H1 (cell line): ENCODE data around the gene NOS3. TPM values are rescaled to one million over a fixed set of nuclear protein-coding genes. Genes with fewer than 3 reads are reported as not detected.

Source experiments
- BACH1 ChIP-seq: IDR thresholded peaks from 2 replicates; pipeline ENCODE4 v1.6.1; 2012; ENCODE audit warnings: low read length, improper control_type of control experiment
- BRCA1 ChIP-seq: IDR thresholded peaks from 2 replicates; pipeline ENCODE4 v1.6.1; 2012; ENCODE audit warnings: low read depth, low read length, improper control_type of control experiment
- CTCF ChIP-seq, 3 experiments: IDR thresholded peaks; 1 replicate in 2 of 3; 2 replicates in 1 of 3; pipeline versions ENCODE4 v1.5.1 to v1.6.1; 2011; ENCODE audit warnings: low read length in 3 of 3, mild to moderate bottlenecking in 3 of 3, inconsistent platforms in 2 of 3, low read depth in 1 of 3, moderate library complexity in 1 of 3; ENCODE audit not compliant: insufficient read depth in 1 of 3; ENCODE audit errors: control extremely low read depth in 1 of 3
- RFX5 ChIP-seq: IDR thresholded peaks from 2 replicates; pipeline ENCODE4 v1.6.1; 2011; ENCODE audit warnings: low read depth, low read length, improper control_type of control experiment, borderline replicate concordance
- RNF2 ChIP-seq: fragments of 200-900, 300-1000 bp; sonication (generic); IDR thresholded peaks from 2 replicates; pipeline ENCODE4 v1.7.1; 2016; ENCODE audit warnings: borderline replicate concordance, low read depth, mild to moderate bottlenecking, antibody characterized with exemption, low read length; ENCODE audit not compliant: poor library complexity, severe bottlenecking; ENCODE audit errors: missing control alignments
- SP2 ChIP-seq: IDR thresholded peaks from 2 replicates; pipeline ENCODE4 v1.6.1; 2012; ENCODE audit warnings: mild to moderate bottlenecking, low read length, inconsistent platforms
- polyA plus RNA-seq, 7 experiments: library from polyadenylated mRNA; depleted of rRNA in 3 of 7; stranded (reverse) in 5 of 7; unstranded in 2 of 7; fragments of >200 nt in 5 of 7; fragments of 200-250 nt in 2 of 7; gene quantifications; 1 replicate in 5 of 7; 2 replicates in 1 of 7; 4 replicates in 1 of 7; pipeline versions ENCODE4 v1.2.1 to v1.2.3, GENCODE V29; 2011 to 2013; ENCODE audit warnings: missing spikeins in 2 of 7, mixed read lengths in 2 of 7
- total RNA-seq: library from RNA; stranded (reverse); fragmentation: NEBNext Ultra II Directional; extraction: Animal tissue kit (Norgen Biotek cat#: 25700); gene quantifications from 2 replicates; pipeline ENCODE4 v1.2.1, GENCODE V29; 2021

The NOS3 gene
- total and polyA plus RNA-seq, 2 of the 8 experiments (the other 6 are each of a cell fraction or from before 2014, with no cell fraction given): 4.4 to 16.2 TPM

DNA sequence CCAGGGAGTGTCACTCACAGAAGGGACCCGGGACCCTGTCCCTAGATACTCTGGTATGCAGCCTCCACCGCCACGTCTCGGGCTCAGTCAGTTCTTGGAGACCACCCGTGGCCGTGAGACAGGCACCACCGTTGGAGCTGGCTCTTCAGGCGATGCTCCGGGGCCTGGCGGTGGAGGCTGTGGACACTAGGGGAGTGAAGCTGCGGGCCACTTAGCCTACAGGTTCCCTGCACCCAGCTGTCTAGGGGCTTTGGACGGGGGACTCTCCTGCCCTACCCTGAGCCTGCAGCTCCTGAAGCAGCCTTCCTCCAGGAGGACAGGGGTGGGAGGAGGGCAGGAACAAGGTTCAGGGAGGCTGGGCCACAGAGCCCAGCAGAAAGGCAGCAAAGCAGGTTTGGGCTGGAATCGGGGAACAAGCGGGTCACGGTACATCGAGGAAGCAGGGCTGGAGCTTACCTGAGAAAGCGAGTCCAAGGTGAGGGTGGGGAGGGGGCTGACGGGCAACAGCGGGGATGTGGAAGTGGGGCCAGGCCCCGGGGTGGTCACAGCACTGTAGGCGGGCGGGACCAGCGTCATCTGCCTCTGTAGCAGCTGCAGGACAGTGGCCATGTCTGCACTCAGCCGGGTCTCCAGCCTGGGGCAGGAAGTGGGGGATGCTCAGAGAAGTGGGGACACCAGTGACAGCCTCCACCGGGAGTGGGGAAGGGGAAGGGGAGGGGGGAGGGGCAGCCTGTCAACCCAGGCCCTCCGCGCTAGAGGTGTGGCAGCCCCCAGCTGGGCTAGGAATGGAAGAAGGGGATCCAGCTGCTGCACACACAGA lies 44.2 kb upstream of the NOS3 start (continued):
- TF ChIP-seq SP2 (no peak), BRCA1 (no peak), RNF2 (no peak), CTCF (IDR thresholded peaks at IDR 0.05; ENCODE audit: control extremely low read depth in 1 of 3, insufficient read depth in 1 of 3, low read depth in 1 of 3, low read length in 3 of 3) (no peak), RFX5 (no peak), BACH1 (no peak)
